Measurements from ENCODE around the gene LHFPL2. TPM values are rescaled to one million over a fixed set of nuclear protein-coding genes. Genes with fewer than 3 reads are reported as not detected.

Gene LHFPL2
- total RNA-seq, 2 donors from 2014 or later: 46.5 to 59.1 TPM

GRCh38 chr5:78519198-78519941, 129.2 kb downstream of the LHFPL2 start:
- ATAC-seq: peak; percentile 61
- DNase-seq: no peak

DNA sequence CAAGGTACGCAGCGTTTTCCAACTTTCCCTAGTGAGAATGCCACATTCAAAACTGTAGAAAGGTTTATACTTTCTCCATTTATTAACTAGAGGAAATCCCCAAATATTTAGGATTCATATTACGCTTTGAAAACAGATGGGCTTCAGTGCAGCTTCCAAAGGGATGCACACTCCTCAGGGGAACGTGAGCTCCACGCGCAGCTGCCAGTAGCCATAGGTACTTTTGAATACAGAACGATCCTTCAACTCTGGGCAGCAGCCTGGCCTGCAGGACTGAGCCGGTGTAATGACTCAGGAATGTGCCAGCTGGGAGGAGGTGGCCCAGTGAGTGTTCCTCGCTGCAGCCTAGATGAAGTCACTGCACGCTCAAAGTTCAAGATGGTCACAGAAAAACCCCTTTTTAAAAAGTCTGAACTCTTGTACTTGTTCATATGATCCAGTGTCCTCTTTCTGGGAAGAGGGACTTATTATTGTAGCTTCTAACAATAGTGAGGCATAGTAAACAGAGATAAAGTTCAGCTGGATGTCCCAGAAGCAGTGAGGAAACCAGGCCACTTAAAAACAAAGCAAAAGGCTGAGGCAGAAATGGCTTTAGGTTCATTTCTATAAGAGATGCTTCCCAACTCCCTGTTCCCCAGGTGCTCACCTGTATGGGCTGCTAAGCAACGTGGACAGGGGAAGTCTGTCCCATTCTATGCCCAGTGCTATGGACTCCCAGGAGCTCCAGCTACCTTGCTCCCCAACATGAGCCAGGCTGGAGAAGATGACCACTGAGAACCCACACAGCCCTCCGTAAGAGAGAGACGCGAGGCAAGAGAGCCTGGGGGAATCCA, 130.0 kb downstream of the LHFPL2 start:
- DNase-seq (peak; percentile 34 to 65), ATAC-seq (peak; percentile 85)
- intact Hi-C loops (cut with DNase I, micrococcal nuclease): no loop called here

More at GRCh38 chr5:78519198-78519941, 129.2 kb downstream of the LHFPL2 start:
- intact Hi-C loops (cut with DNase I, micrococcal nuclease): no loop called here

DNA sequence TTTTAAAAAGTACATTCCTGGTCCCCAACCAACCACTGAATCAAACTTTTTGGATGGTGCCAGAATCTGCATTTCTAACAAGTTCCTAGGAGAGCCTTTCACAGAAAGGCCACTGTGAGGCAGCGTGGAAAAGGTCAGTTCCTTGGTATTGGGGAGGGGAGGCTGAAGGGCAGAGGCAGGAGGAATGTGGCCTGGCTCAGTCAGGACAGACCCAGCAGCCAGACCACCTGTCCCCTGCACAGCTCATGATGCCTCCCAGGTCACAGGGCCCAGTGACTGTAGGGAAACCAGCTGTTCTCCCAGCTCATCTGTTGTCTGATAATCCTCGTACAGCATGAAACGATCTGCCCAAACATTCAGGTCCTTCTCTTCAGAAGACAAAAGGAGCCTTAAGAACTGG, 132.9 kb downstream of the LHFPL2 start:
- ATAC-seq (no peak), DNase-seq (no peak)
- intact Hi-C loops (cut with DNase I, micrococcal nuclease): no loop called here

DNA sequence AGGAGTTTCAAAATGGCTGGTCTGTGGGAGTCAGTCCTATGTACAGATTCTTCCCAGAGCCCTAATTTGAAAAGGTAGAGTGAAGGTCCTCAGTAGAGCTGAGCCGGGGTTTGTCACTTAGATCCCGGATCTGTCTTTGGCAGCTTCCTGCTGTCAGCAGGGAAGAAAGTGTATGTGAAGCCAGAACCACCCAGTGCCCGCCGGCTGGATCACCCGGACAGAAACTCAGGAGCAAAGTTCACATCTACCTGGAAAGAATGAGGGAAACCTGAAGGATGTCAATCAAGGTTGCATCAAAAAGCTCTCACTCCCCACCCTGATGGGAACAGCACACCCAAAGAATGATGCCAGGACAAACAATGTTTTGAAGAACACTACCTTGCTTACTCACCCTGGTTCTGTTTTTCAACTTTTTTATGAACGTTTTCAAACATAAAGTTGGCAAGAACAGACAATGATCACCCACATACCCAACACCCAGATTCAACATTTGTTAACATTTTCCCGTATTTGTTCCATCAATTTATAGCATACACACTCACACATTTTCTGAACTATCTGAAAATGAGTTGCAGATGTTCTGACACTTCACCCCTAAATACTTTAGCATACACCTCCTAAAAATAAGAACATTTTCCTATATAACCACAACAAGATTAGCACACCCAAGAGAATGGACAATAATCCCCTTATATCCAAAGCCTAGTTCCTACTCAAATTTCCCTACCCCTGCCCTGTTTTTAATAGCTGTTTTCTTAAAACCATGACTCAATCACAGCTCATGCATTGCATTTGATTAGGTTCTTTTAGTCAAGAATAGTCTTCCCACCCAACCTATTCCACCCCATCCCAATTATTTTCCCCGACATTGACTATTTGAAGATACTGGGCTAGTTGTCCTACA, 133.9 kb downstream of the LHFPL2 start:
- intact Hi-C loops (cut with DNase I, micrococcal nuclease): no loop called here
- ATAC-seq (no peak), DNase-seq (no peak)

DNA sequence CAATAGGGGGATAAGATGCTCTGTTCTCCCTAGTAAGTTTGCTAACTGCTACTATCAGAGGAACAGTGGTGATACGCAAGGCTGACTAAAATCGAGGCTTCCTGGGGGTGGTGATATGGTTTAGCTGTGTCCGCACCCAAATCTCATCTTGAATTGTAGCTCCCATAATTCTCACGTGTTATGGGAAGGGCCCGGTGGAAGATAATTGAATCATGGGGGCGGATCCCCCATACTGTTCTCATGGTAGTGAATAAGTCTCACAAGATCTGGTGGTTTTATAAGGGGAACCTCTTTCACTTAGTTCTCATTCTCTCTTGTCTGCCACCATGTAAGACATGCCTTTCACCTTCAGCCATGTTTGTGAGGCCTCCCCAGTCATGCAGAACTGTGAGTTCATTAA, 135.1 kb downstream of the LHFPL2 start:
- intact Hi-C loops (cut with DNase I, micrococcal nuclease): no loop called here
- DNase-seq: no peak
- no peak for ATAC-seq

DNA sequence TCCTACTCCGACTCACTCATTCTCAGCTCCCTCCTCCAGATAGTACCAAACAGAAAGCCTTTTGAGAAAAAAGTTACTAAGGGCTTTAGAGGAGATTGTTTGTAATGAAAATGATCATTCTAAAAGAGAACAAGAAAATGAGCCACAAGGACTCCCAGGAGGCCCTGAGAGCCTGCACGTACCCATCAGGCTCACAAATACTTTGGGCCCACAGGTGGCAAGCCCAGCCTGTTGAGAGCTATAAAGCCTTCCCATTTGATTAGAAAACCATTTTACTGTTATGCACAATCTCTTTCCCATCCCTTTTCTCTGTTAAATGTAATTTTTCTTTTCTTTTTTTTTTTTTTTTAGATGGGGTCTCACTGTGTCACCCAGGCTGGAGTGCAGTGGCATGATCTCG, 136.1 kb downstream of the LHFPL2 start:
- intact Hi-C loops (cut with DNase I, micrococcal nuclease): no loop called here
- no peak for DNase-seq
- ATAC-seq: no peak

- DNase-seq: peak; percentile 30 to 34
- no peak for ATAC-seq
- intact Hi-C loops (cut with DNase I, micrococcal nuclease): no loop called here
These were observed 137.3 kb downstream of the LHFPL2 start for GRCh38 chr5:78511121-78511906.

DNA sequence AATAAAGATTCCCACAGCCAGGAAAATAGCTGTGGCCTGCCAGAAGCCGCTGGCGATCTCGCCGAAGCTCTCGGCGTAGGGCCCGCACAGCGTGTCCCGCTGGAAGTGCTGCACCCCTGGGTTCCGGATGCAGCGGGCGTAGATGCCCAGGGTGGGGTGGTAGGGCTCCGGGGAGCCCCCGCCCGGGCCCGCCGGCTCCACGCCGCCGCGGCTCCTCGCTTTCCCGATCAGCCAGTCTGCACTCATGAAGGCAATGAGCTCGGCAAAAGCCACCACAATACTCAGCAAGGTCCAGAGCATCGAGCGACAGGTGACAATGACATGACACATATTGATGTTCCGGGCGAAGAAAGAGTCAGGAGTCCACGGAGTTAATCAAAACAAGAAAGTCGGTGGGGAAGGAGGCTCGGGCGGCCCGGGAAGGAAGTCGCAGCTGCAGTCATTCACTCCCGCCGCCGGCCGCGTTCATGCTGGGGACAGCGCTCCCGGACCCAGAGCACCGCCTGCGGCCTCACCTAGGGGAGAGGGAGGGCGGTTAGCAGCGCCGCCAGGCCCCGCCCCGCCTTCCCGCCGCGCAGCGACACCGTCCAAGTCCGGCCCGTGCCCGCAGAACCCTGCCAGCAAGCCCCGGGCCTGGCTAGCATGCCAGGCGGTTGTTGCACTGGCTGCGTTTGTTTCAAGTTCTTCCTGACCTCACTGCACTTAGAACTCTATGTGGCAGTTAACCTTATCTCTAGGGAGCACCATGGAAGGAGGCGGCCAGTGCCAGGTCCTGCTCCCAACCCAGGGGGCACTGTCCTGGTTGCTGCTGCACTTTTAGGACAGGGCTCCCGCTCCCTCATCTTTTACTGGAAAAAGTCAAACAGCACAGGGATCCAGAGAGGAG, 138.4 kb downstream of the LHFPL2 start:
- DNase-seq (peak; percentile 72 to 80), ATAC-seq (peak; percentile 92)
- intact Hi-C loops (cut with DNase I, micrococcal nuclease): no loop called here

GRCh38 chr5:78509145-78509865, 139.3 kb downstream of the LHFPL2 start:
- ATAC-seq (no peak), DNase-seq (no peak)
- intact Hi-C loops (cut with DNase I, micrococcal nuclease): no loop called here

GRCh38 chr5:78508186-78508765, 140.3 kb downstream of the LHFPL2 start:
- ATAC-seq: no peak
- no peak for DNase-seq
- intact Hi-C loops (cut with DNase I, micrococcal nuclease): no loop called here

GRCh38 chr5:78507531-78507930, 141.0 kb downstream of the LHFPL2 start:
- intact Hi-C loops (cut with DNase I, micrococcal nuclease): no loop called here
- peak; percentile 42 for ATAC-seq
- no peak for DNase-seq

DNA sequence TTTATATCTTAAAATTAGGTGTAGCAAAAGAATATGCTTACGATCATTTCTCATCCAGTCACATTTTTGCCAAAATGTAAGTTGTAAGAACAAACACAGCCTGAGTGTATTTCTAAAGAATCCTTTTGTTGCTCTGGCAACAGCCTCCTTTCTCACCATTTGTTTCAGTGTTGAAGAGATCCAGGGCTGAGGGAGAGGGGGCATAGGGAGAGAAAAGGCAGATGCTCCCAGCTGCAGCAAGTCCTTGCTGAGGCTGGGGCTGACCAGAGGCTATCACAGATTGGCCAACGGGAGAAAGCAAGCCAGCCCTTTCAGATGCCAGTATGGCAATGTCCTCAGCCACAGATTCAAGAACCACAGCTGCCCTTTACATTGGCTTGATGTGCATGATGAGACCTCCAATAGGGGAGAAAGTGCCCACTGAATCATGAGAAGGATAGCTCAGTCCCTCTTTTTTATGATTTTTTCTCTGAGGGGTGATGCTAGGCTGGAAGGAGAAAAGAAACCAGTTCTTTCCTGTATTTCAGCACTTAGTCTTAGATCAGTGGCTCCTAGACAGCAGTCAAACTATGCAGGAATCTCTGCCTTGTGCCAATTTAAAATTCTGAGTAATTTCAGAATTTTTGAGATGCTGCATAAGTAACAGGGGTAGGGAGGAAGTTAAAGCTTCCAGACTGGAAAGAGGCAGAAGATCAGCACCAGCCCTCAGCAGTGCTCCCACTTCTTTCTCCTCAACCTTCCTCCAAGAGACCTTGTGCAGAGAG, 142.1 kb downstream of the LHFPL2 start:
- ATAC-seq: no peak
- intact Hi-C loops (cut with DNase I, micrococcal nuclease): no loop called here
- no peak for DNase-seq

GRCh38 chr5:78505860-78506259, 142.7 kb downstream of the LHFPL2 start:
- intact Hi-C loops (cut with DNase I, micrococcal nuclease): no loop called here
- no peak for DNase-seq
- ATAC-seq: no peak

DNA sequence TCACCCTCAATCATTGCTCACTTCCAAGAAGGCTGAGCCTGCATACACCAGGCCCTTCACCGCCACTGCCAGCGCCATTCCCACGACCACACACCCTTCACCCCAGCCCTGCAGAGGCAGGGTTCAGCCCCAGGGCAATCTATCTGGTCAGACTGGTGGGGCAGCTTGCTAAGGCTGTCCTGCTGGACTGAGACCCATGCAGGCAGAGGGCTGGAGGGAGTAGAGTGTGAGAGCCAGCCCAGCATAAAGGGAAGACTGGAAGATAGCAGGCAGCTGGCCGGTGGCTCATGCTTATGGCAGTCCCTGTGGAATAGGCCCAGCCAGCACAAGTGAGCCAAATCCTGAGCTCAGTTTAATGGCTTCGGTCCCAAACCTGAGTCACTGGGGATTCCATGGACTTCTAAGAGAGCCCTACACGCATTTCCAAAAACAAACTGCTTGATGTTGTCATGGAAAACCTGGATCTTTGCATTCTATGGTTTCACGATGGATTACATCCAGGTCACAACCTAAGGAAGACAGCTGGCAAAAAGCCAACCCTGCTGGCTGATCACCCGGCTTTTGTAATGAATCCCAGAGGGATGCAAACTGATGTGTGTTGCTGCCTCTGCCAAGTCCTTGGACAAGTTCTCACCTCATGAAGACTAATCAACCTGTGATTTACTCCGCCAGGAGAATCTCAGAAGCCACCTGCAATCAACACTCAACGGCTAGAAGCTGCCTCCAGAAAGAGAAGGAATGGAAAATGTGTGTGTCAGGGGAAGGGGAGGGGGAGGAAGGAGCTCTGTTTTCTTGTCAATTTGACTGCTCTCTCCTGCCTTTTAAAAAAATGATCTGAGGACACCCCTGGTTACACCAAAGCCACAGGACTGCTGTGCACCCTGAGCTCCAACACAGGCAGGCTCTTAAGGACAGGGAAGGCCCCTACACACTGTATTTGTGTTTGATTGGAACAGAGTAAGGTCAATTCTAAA, 143.6 kb downstream of the LHFPL2 start:
- ATAC-seq: peak; percentile 45
- intact Hi-C loops (cut with DNase I, micrococcal nuclease): no loop called here
- peak; percentile 53 to 69 for DNase-seq
